Right atrium auricular region (tissue), 2 donors: ENCODE results near the gene ZSCAN5A. TPM values are rescaled to one million over a fixed set of nuclear protein-coding genes. Genes with fewer than 3 reads are reported as not detected.

Source experiments
- DNase-seq: peaks from one replicate; pipeline ENCODE4 v3.0.0-alpha.2; 2019; ENCODE audit warnings: low spot score
- H3K27ac ChIP-seq, 2 donors: fragments of 200-600 bp; sonication (generic); 1 replicate in 1 of 2; 2 replicates in 1 of 2; pipeline ENCODE4 v1.5.1; 2016 to 2019
- H3K27me3 ChIP-seq, 2 donors: fragments of 200-600 bp; sonication (generic); one replicate each; pipeline versions ENCODE4 v1.5.1 to v1.6.0; 2017 to 2019
- H3K36me3 ChIP-seq: fragments of 200-600 bp; sonication (generic); one replicate; pipeline ENCODE4 v1.5.1; 2016
- H3K4me1 ChIP-seq, 2 donors: fragments of 200-600 bp; sonication (generic); one replicate each; pipeline versions ENCODE4 v1.5.1 to v1.6.0; 2017 to 2019
- H3K4me3 ChIP-seq, 2 donors: fragments of 200-600 bp; sonication (generic); 1 replicate in 1 of 2; 2 replicates in 1 of 2; pipeline ENCODE4 v1.5.1; 2017 to 2019; ENCODE audit warnings: mild to moderate bottlenecking in 1 of 2, moderate library complexity in 1 of 2
- H3K9me3 ChIP-seq, 2 donors: fragments of 200-600 bp; sonication (generic); one replicate each; pipeline ENCODE4 v1.5.1; 2019
- total RNA-seq, 2 donors: library from RNA; depleted of rRNA; stranded (reverse); fragments of >200 nt; gene quantifications; one replicate each; pipeline ENCODE4 v1.1.0, GENCODE V29; 2016
- TF ChIP-seq, protein P1 (sequence below), 2 donors: fragments of 200-600 bp; sonication (generic); IDR thresholded peaks; one replicate each; pipeline ENCODE4 v1.5.1; 2019; ENCODE audit warnings: antibody characterized with exemption in 2 of 2

The ZSCAN5A gene, protein sequence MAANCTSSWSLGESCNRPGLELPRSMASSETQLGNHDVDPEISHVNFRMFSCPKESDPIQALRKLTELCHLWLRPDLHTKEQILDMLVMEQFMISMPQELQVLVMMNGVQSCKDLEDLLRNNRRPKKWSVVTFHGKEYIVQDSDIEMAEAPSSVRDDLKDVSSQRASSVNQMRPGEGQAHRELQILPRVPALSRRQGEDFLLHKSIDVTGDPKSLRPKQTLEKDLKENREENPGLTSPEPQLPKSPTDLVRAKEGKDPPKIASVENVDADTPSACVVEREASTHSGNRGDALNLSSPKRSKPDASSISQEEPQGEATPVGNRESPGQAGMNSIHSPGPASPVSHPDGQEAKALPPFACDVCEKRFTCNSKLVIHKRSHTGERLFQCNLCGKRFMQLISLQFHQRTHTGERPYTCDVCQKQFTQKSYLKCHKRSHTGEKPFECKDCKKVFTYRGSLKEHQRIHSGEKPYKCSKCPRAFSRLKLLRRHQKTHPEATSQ
- 1 to 10 TPM; 3.0 to 9.5 TPM for total RNA-seq

- H3K27me3 ChIP-seq, result no peaks in the 10 kb centered on the region
- H3K9me3 ChIP-seq, result no peaks in the 10 kb centered on the region
- peaks cover 0 to 14% of the 10 kb centered on the region in 2 donors for H3K4me1 ChIP-seq
- H3K4me3 ChIP-seq, result peak within 1 kb of the TSS; percentile 53 to 70
- TF ChIP-seq, protein P1, sequence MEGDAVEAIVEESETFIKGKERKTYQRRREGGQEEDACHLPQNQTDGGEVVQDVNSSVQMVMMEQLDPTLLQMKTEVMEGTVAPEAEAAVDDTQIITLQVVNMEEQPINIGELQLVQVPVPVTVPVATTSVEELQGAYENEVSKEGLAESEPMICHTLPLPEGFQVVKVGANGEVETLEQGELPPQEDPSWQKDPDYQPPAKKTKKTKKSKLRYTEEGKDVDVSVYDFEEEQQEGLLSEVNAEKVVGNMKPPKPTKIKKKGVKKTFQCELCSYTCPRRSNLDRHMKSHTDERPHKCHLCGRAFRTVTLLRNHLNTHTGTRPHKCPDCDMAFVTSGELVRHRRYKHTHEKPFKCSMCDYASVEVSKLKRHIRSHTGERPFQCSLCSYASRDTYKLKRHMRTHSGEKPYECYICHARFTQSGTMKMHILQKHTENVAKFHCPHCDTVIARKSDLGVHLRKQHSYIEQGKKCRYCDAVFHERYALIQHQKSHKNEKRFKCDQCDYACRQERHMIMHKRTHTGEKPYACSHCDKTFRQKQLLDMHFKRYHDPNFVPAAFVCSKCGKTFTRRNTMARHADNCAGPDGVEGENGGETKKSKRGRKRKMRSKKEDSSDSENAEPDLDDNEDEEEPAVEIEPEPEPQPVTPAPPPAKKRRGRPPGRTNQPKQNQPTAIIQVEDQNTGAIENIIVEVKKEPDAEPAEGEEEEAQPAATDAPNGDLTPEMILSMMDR (IDR thresholded peaks at IDR 0.05), result no peak
- H3K36me3 ChIP-seq, result peaks cover 3% of the 10 kb centered on the region
- H3K27ac ChIP-seq, result peak within 1 kb of the TSS; percentile 91 to 97
- DNase-seq, result peak; percentile 96
Observed at GRCh38 chr19:56314381-56315076, at the start of gene ZSCAN5A. Gene ZSCAN5A (minus strand): TSS chr19:56314839. CDS start chr19:56225046, 89,793 bp downstream.

GRCh38 chr19:56360841-56361240 is 46.2 kb upstream of the ZSCAN5A start:
- no peaks in the 10 kb centered on the region for H3K27me3 ChIP-seq
- no peak overlapping the region for H3K27ac ChIP-seq
- no peaks in the 10 kb centered on the region for H3K4me1 ChIP-seq
- H3K9me3 ChIP-seq, result peaks cover 0 to 33% of the 10 kb centered on the region in 2 donors
- no peak overlapping the region for H3K4me3 ChIP-seq
- DNase-seq, result no peak
- TF ChIP-seq, protein P1 (IDR thresholded peaks at IDR 0.05), result no peak
- no peaks in the 10 kb centered on the region for H3K36me3 ChIP-seq

- H3K36me3 ChIP-seq, result no peaks in the 10 kb centered on the region
- H3K4me1 ChIP-seq, result no peaks in the 10 kb centered on the region
- H3K27me3 ChIP-seq, result no peaks in the 10 kb centered on the region
- H3K9me3 ChIP-seq, result peaks cover 0 to 18% of the 10 kb centered on the region in 2 donors
- no peak overlapping the region for H3K27ac ChIP-seq
- DNase-seq, result no peak
- H3K4me3 ChIP-seq, result no peak overlapping the region
- TF ChIP-seq, protein P1 (IDR thresholded peaks at IDR 0.05), result no peak
Observed at GRCh38 chr19:56356944-56357343, 42.3 kb upstream of the ZSCAN5A start.

DNA sequence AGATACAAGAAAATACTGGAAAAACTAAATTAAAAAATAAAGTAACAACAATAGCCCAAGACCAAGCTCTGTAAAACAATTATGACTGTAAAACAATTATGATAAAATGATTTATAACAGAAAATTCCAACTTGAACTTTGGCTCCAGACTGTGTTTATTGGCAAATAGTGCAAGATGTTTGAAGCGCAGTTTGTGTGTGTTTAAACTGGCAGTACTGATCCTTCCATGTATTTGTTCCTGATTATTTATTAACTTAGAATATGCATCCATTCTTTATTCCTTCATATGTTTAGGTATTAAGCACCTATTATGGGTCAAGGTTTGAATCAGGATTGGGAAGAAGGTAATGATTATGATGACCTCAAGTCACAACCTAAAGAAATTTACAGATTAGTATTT is 40.9 kb upstream of the ZSCAN5A start:
- H3K27ac ChIP-seq, result no peak overlapping the region
- TF ChIP-seq, protein P1 (IDR thresholded peaks at IDR 0.05), result no peak
- no peaks in the 10 kb centered on the region for H3K4me1 ChIP-seq
- peaks cover 0 to 6% of the 10 kb centered on the region in 2 donors for H3K9me3 ChIP-seq
- H3K27me3 ChIP-seq, result no peaks in the 10 kb centered on the region
- DNase-seq, result no peak
- no peaks in the 10 kb centered on the region for H3K36me3 ChIP-seq
- H3K4me3 ChIP-seq, result no peak overlapping the region

DNA sequence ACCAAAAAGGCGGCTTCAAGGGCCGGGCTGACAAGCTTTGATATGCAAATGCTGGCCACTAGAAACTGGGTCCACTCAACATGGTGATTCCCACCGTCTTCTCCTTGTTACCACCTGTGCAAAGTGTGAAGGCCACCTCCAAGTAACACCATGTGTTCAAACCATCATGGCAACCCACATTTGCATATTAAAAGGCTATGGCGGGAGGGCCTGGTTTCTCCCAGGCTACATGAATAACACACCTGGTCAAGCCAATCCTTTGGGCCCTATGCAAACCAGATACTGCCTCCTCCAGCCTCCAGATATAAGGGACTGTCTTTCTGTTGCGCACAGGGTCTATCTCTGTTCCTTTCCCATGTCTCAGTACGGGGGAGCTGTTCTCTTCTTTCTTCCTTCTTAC is 36.6 kb upstream of the ZSCAN5A start:
- no peaks in the 10 kb centered on the region for H3K36me3 ChIP-seq
- TF ChIP-seq, protein P1 (IDR thresholded peaks at IDR 0.05), result no peak
- no peaks in the 10 kb centered on the region for H3K4me1 ChIP-seq
- no peaks in the 10 kb centered on the region for H3K9me3 ChIP-seq
- DNase-seq, result no peak
- no peaks in the 10 kb centered on the region for H3K27me3 ChIP-seq
- H3K27ac ChIP-seq, result no peak overlapping the region
- H3K4me3 ChIP-seq, result no peak overlapping the region
